ENCODE data around the gene HHAT. TPM values are rescaled to one million over a fixed set of nuclear protein-coding genes. Genes with fewer than 3 reads are reported as not detected.

Gene HHAT
- polyA plus RNA-seq, 1 donor from 2014 or later, result 5.3 TPM

DNA sequence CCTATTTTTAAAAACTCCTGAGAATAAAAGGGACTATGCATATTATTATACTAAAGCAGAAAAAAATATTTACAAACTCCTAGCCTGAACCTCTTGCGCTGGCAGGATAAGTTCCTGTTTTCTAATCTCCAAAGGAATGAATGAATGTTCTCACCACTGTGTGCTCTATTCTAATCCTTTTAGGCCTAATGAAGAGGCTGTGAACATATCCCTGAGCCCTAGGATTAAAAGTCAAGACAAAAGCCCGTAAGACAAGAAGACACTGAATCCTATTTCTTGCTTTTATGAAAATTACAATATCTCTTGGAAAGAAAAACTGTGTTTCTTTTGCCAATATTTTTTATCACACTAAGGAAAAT is 317.5 kb downstream of the HHAT start:
- Histone ChIP-seq H3K9ac (ENCODE audit: low read length) (no peak overlapping the region), H3K9me2 (ENCODE audit: insufficient read depth, low read length) (no peaks in the 10 kb centered on the region), H3K4me2 (ENCODE audit: low read length) (no peak overlapping the region), H3K27ac (ENCODE audit: low read length) (no peak overlapping the region), H3F3A (ENCODE audit: insufficient read depth, low read length, poor library complexity, severe bottlenecking) (no peaks in the 10 kb centered on the region), H3K79me2 (replicated peaks; ENCODE audit: insufficient read depth, low read length) (no peaks in the 10 kb centered on the region), H2AFZ (ENCODE audit: low read depth, low read length) (no peak overlapping the region), H3K9me3 (ENCODE audit: low read length) (no peaks in the 10 kb centered on the region), H4K20me1 (ENCODE audit: insufficient read depth) (no peaks in the 10 kb centered on the region), H3K4me3 (ENCODE audit: low read length) (no peak overlapping the region), H3K36me3 (ENCODE audit: insufficient read depth, low read length) (no peaks in the 10 kb centered on the region), H3K27me3 (ENCODE audit: insufficient read depth, low read depth, low read length) (no peaks in the 10 kb centered on the region)
- TF ChIP-seq, protein P1, sequence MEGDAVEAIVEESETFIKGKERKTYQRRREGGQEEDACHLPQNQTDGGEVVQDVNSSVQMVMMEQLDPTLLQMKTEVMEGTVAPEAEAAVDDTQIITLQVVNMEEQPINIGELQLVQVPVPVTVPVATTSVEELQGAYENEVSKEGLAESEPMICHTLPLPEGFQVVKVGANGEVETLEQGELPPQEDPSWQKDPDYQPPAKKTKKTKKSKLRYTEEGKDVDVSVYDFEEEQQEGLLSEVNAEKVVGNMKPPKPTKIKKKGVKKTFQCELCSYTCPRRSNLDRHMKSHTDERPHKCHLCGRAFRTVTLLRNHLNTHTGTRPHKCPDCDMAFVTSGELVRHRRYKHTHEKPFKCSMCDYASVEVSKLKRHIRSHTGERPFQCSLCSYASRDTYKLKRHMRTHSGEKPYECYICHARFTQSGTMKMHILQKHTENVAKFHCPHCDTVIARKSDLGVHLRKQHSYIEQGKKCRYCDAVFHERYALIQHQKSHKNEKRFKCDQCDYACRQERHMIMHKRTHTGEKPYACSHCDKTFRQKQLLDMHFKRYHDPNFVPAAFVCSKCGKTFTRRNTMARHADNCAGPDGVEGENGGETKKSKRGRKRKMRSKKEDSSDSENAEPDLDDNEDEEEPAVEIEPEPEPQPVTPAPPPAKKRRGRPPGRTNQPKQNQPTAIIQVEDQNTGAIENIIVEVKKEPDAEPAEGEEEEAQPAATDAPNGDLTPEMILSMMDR (IDR thresholded peaks at IDR 0.05; ENCODE audit: poor library complexity, severe bottlenecking), result no peak

DNA sequence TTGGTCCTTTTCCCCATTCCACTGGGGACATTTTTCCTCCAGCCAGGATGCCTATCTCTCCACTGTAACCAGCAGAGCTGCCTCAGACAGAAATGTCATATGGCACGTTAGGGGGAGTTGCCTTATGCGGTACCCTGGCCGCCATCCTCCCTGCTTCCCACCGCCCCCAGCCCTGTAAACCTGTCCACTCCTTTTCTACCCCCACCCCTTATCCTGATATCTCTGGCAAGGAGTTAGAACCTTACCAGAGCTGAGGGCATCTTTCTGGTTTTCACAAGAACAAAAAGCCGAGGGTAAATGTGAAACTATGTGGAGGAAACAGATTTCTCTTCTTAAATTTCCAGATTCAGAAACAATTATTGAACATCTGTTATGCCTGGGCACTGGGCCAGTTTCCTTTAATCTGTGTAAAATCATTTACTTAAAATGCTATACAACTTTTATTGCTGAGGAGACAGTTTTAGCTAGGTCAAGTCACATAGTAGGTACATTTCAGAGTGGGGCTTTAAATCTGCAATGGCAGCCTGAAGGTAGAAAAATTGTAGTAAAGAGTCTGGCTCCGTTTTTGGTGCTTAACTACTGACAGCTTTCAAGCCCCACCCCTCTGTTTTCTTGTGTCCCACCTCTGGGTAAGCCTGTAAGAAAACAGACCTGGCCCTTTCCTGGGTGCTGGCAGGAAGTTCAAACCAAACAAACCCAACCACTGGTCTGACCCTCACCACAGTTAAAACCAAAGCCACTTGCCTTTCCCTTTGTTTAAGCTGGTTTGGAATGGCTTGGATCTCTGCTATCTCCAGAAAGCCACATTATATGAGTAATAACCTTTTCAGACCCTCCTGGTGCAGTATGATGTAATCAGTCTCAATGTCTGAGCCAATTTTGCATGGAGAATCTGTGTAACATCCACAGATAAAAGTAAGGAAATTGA is 319.0 kb downstream of the HHAT start:
- Histone ChIP-seq H3K9me2 (ENCODE audit: insufficient read depth, low read length) (no peaks in the 10 kb centered on the region), H3K79me2 (replicated peaks; ENCODE audit: insufficient read depth, low read length) (no peaks in the 10 kb centered on the region), H3F3A (ENCODE audit: insufficient read depth, low read length, poor library complexity, severe bottlenecking) (no peaks in the 10 kb centered on the region), H3K27me3 (ENCODE audit: insufficient read depth, low read depth, low read length) (no peaks in the 10 kb centered on the region), H3K4me3 (ENCODE audit: low read length) (no peak overlapping the region), H3K9me3 (ENCODE audit: low read length) (no peaks in the 10 kb centered on the region), H4K20me1 (ENCODE audit: insufficient read depth) (no peaks in the 10 kb centered on the region), H3K4me2 (ENCODE audit: low read length) (no peak overlapping the region), H3K9ac (ENCODE audit: low read length) (no peak overlapping the region), H3K36me3 (ENCODE audit: insufficient read depth, low read length) (no peaks in the 10 kb centered on the region), H2AFZ (ENCODE audit: low read depth, low read length) (no peak overlapping the region), H3K27ac (ENCODE audit: low read length) (no peak overlapping the region)
- TF ChIP-seq RAD21 (conservative IDR thresholded peaks at IDR 0.05), result no peak
- TF ChIP-seq TAF1 (IDR thresholded peaks at IDR 0.05; ENCODE audit: low read depth), result no peak
- no peak for TF ChIP-seq EZH2 (IDR thresholded peaks at IDR 0.05; ENCODE audit: borderline replicate concordance, insufficient read depth, low read length, poor library complexity, severe bottlenecking)
- no peak for TF ChIP-seq EP300 (conservative IDR thresholded peaks at IDR 0.05; ENCODE audit: poor library complexity, severe bottlenecking)
- TF ChIP-seq POLR2AphosphoS5 (IDR thresholded peaks at IDR 0.05), result no peak
- TF ChIP-seq MXI1 (conservative IDR thresholded peaks at IDR 0.05; ENCODE audit: poor library complexity, severe bottlenecking), result no peak
- TF ChIP-seq, protein P1 (IDR thresholded peaks at IDR 0.05; ENCODE audit: poor library complexity, severe bottlenecking), result no peak
- TF ChIP-seq, protein P2, sequence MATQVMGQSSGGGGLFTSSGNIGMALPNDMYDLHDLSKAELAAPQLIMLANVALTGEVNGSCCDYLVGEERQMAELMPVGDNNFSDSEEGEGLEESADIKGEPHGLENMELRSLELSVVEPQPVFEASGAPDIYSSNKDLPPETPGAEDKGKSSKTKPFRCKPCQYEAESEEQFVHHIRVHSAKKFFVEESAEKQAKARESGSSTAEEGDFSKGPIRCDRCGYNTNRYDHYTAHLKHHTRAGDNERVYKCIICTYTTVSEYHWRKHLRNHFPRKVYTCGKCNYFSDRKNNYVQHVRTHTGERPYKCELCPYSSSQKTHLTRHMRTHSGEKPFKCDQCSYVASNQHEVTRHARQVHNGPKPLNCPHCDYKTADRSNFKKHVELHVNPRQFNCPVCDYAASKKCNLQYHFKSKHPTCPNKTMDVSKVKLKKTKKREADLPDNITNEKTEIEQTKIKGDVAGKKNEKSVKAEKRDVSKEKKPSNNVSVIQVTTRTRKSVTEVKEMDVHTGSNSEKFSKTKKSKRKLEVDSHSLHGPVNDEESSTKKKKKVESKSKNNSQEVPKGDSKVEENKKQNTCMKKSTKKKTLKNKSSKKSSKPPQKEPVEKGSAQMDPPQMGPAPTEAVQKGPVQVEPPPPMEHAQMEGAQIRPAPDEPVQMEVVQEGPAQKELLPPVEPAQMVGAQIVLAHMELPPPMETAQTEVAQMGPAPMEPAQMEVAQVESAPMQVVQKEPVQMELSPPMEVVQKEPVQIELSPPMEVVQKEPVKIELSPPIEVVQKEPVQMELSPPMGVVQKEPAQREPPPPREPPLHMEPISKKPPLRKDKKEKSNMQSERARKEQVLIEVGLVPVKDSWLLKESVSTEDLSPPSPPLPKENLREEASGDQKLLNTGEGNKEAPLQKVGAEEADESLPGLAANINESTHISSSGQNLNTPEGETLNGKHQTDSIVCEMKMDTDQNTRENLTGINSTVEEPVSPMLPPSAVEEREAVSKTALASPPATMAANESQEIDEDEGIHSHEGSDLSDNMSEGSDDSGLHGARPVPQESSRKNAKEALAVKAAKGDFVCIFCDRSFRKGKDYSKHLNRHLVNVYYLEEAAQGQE (IDR thresholded peaks at IDR 0.05; ENCODE audit: borderline replicate concordance), result no peak
- no peak for TF ChIP-seq SMC3 (conservative IDR thresholded peaks at IDR 0.05; ENCODE audit: poor library complexity)
